ENCODE measurements around the gene LGALS9. TPM values are rescaled to one million over a fixed set of nuclear protein-coding genes. Genes with fewer than 3 reads are reported as not detected.

LGALS9 gene
- total RNA-seq, 4 donors from 2014 or later = 121 to 214 (median 144) TPM

- TF ChIP-seq POLR2A (IDR thresholded peaks at IDR 0.05) = no peak
- TF ChIP-seq CTCF (IDR thresholded peaks at IDR 0.05) = no peak
- Histone ChIP-seq H3K4me3 (no peak overlapping the region), H3K4me1 (no peaks in the 10 kb centered on the region), H3K36me3 (peaks cover 0 to 54% (median 0%) of the 10 kb centered on the region in 3 donors), H3K9me3 (no peaks in the 10 kb centered on the region), H3K27ac (no peak overlapping the region), H3K27me3 (no peaks in the 10 kb centered on the region)
- DNase-seq = no peak
These were observed 42.6 kb upstream of the LGALS9 start for GRCh38 chr17:27588354-27588753.

GRCh38 chr17:27590864-27591263 is 40.1 kb upstream of the LGALS9 start:
- H3K4me3 ChIP-seq = no peak overlapping the region
- H3K36me3 ChIP-seq = peaks cover 0 to 48% (median 0%) of the 10 kb centered on the region in 3 donors
- no peak for DNase-seq
- H3K4me1 ChIP-seq = no peaks in the 10 kb centered on the region
- no peaks in the 10 kb centered on the region for H3K27me3 ChIP-seq
- TF ChIP-seq POLR2A (IDR thresholded peaks at IDR 0.05) (no peak), CTCF (IDR thresholded peaks at IDR 0.05) (no peak)
- H3K9me3 ChIP-seq = no peaks in the 10 kb centered on the region
- no peak overlapping the region for H3K27ac ChIP-seq

GRCh38 chr17:27591986-27592385 is 39.0 kb upstream of the LGALS9 start:
- H3K4me1 ChIP-seq = no peaks in the 10 kb centered on the region
- no peak for DNase-seq
- H3K9me3 ChIP-seq = no peaks in the 10 kb centered on the region
- peaks cover 0 to 42% (median 0%) of the 10 kb centered on the region in 3 donors for H3K36me3 ChIP-seq
- H3K4me3 ChIP-seq = no peak overlapping the region
- no peak overlapping the region for H3K27ac ChIP-seq
- no peaks in the 10 kb centered on the region for H3K27me3 ChIP-seq
- no peak for TF ChIP-seq POLR2A (IDR thresholded peaks at IDR 0.05)
- no peak for TF ChIP-seq CTCF (IDR thresholded peaks at IDR 0.05)

- Histone ChIP-seq H3K36me3 (peaks cover 0 to 40% (median 0%) of the 10 kb centered on the region in 3 donors), H3K9me3 (no peaks in the 10 kb centered on the region), H3K27me3 (no peaks in the 10 kb centered on the region), H3K4me1 (no peaks in the 10 kb centered on the region), H3K27ac (no peak overlapping the region), H3K4me3 (no peak overlapping the region)
- no peak for DNase-seq
- TF ChIP-seq POLR2A (IDR thresholded peaks at IDR 0.05) (no peak), CTCF (IDR thresholded peaks at IDR 0.05) (no peak)
These were observed 37.6 kb upstream of the LGALS9 start for GRCh38 chr17:27593232-27593856.

GRCh38 chr17:27593857-27594255 is 37.1 kb upstream of the LGALS9 start:
- Histone ChIP-seq H3K36me3 (peaks cover 0 to 35% (median 0%) of the 10 kb centered on the region in 3 donors), H3K4me3 (no peak overlapping the region), H3K9me3 (no peaks in the 10 kb centered on the region), H3K4me1 (no peaks in the 10 kb centered on the region), H3K27ac (no peak overlapping the region), H3K27me3 (no peaks in the 10 kb centered on the region)
- DNase-seq = no peak
- TF ChIP-seq CTCF (IDR thresholded peaks at IDR 0.05) = no peak

GRCh38 chr17:27595208-27595607 is 35.8 kb upstream of the LGALS9 start:
- no peak for DNase-seq
- H3K4me1 ChIP-seq = no peaks in the 10 kb centered on the region
- H3K4me3 ChIP-seq = no peak overlapping the region
- H3K36me3 ChIP-seq = peaks cover 0 to 31% (median 0%) of the 10 kb centered on the region in 3 donors
- H3K9me3 ChIP-seq = no peaks in the 10 kb centered on the region
- H3K27ac ChIP-seq = no peak overlapping the region
- no peaks in the 10 kb centered on the region for H3K27me3 ChIP-seq
- no peak for TF ChIP-seq CTCF (IDR thresholded peaks at IDR 0.05)
- TF ChIP-seq POLR2A (IDR thresholded peaks at IDR 0.05) = no peak

All from Peyer's patch (tissue), 4 donors.